BLaER1 (cell line): Measurements from ENCODE around the gene KLK14.

ENCODE experiments used
- H3K27ac ChIP-seq: shearing (Covaris generic); formaldehyde crosslinking; 2 replicates; pipeline ENCODE4 v1.8.1; 2022
- H3K27me3 ChIP-seq: shearing (Covaris generic); formaldehyde crosslinking; 2 replicates; pipeline ENCODE4 v1.8.1; 2022
- H3K36me3 ChIP-seq: shearing (Covaris generic); formaldehyde crosslinking; 2 replicates; pipeline ENCODE4 v1.8.1; 2022
- H3K4me1 ChIP-seq: shearing (Covaris generic); formaldehyde crosslinking; 2 replicates; pipeline ENCODE4 v1.8.1; 2022
- H3K4me2 ChIP-seq: shearing (Covaris generic); formaldehyde crosslinking; 2 replicates; pipeline ENCODE4 v1.8.1; 2022
- H3K4me3 ChIP-seq: shearing (Covaris generic); formaldehyde crosslinking; 2 replicates; pipeline ENCODE4 v1.8.1; 2022
- H3K9ac ChIP-seq: shearing (Covaris generic); formaldehyde crosslinking; 2 replicates; pipeline ENCODE4 v1.8.1; 2022
- H3K9me3 ChIP-seq: shearing (Covaris generic); formaldehyde crosslinking; 2 replicates; pipeline ENCODE4 v1.8.1; 2022
- H4K20me1 ChIP-seq: shearing (Covaris generic); formaldehyde crosslinking; 2 replicates; pipeline ENCODE4 v1.8.1; 2022
- Cebpa-rat ChIP-seq: shearing (Covaris generic); IDR thresholded peaks from 2 replicates; pipeline ENCODE4 v1.8.1; 2022

Gene KLK14

GRCh38 chr19:51110666-51110971, 27.9 kb upstream of the KLK14 start:
- no peak overlapping the region for H3K27ac ChIP-seq
- H3K27me3 ChIP-seq, result no peaks in the 10 kb centered on the region

GRCh38 chr19:51108805-51109146, 26.1 kb upstream of the KLK14 start:
- TF ChIP-seq Cebpa-rat, result no peak
- Histone ChIP-seq H3K4me2 (peak overlapping the region; percentile 92), H3K27me3 (no peaks in the 10 kb centered on the region), H3K9ac (peak overlapping the region; percentile 36; the same call in 1 of the 2 replicates), H3K4me3 (peak overlapping the region; percentile 86), H4K20me1 (peaks cover 21% of the 10 kb centered on the region), H3K9me3 (no peaks in the 10 kb centered on the region), H3K4me1 (peaks cover 27% of the 10 kb centered on the region), H3K36me3 (peaks cover 25% of the 10 kb centered on the region), H3K27ac (no peak overlapping the region)

More at GRCh38 chr19:51110666-51110971, 27.9 kb upstream of the KLK14 start:
- peaks cover 6% of the 10 kb centered on the region; the same call in 1 of the 2 replicates for H3K36me3 ChIP-seq
- no peak overlapping the region for H3K4me3 ChIP-seq
- peaks cover 3% of the 10 kb centered on the region; the same call in 1 of the 2 replicates for H4K20me1 ChIP-seq
- peaks cover 27% of the 10 kb centered on the region for H3K4me1 ChIP-seq
- no peak overlapping the region for H3K9ac ChIP-seq
- H3K9me3 ChIP-seq, result no peaks in the 10 kb centered on the region
- H3K4me2 ChIP-seq, result no peak overlapping the region
- no peak for TF ChIP-seq Cebpa-rat

DNA sequence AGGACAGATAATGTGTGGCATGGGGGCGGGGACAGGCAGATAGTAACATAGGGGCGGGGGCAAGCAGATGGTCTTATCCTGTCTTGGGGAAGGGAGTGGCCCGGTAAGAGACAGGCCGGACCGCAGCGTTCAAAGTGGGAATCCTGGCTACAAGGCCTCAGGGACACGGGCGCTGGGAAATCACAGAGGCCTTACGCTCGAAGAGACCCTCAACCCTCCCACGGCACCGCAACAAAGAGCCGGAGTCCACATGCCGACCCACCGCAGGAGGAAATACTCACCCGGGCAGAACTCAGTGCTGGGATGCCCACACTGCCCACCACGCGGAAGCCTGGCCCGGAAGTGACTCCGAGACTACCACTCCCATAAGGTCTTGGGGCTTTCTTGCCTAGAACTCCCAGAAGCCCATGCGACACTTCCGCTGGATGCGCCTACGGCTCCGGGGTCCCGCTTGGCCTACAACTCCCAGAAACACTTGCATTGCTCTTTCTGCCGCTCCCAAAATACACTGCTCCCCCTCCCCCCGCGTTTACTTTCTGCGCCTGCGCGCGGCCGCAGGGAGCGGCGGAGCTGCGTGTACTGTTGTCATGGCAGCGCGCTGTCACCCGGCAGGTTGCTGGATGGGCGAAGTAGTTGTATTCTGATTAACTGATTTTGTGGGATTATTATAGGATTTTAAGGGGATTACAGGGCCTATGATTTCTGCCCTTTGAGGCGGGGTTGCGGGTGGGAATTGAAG, 25.5 kb upstream of the KLK14 start, which contains the start of gene CTU1:
TSS of gene CTU1 (minus strand) at position 344 of the 739 bp plus-strand sequence. CDS start 3,840 bp downstream, outside the sequence.
- Histone ChIP-seq H3K27me3 (no peaks in the 10 kb centered on the region), H3K9ac (peak within 1 kb of the TSS; percentile 90), H3K9me3 (no peaks in the 10 kb centered on the region), H3K4me2 (peak within 1 kb of the TSS; percentile 92), H4K20me1 (peaks cover 26% of the 10 kb centered on the region), H3K27ac (peak within 1 kb of the TSS; percentile 85), H3K4me3 (peak within 1 kb of the TSS; percentile 86), H3K4me1 (peaks cover 27% of the 10 kb centered on the region), H3K36me3 (peaks cover 30% of the 10 kb centered on the region)
- TF ChIP-seq Cebpa-rat, result no peak

- peak overlapping the region; percentile 85 for H3K27ac ChIP-seq
- H3K36me3 ChIP-seq, result peaks cover 37% of the 10 kb centered on the region
- TF ChIP-seq Cebpa-rat, result no peak
- H3K9me3 ChIP-seq, result no peaks in the 10 kb centered on the region
- no peaks in the 10 kb centered on the region for H3K27me3 ChIP-seq
- peaks cover 23% of the 10 kb centered on the region for H3K4me1 ChIP-seq
- H3K4me3 ChIP-seq, result peak overlapping the region; percentile 86
- peaks cover 32% of the 10 kb centered on the region for H4K20me1 ChIP-seq
- peak overlapping the region; percentile 90 for H3K9ac ChIP-seq
- H3K4me2 ChIP-seq, result peak overlapping the region; percentile 91
Measured at GRCh38 chr19:51107406-51108065, 24.8 kb upstream of the KLK14 start.

DNA sequence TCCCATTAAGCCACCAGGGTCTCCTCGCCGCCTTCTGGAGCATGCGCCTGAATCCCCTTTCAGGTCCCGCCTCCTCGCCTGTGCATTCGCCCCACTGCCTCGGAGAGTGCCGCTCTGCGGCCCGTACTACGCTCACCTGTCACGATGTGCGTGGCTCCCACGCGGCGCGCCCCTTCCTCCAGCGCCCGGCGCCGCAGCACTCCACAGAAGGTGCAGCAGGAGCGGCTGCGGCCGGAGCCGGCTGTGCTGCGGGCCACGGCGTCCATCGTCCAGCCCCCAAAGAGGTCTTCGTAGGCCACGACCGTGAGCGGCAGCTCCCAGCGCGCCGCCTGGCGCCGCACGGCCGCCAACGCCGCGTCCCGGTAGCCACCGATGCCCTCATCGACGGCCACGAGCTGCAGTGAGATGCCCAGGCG, 21.2 kb upstream of the KLK14 start:
- H4K20me1 ChIP-seq, result peaks cover 68% of the 10 kb centered on the region

DNA sequence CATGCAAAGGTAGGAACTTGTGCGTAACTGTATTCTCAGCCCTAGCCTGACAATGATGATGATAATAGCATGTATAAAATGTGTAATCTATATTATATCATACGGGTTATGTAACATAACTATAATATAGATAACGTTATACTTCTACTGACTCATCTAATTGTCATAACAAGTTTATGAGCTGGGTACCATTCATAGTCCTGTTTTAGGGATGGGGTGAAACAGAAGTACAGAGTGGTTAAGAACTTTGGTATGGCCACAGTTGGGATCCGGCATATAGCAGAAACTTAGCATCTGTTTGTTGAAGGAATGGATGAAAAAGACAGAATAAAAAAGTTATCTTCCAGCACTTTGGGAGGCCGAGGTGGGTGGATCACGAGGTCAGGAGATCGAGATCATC, 20.3 kb upstream of the KLK14 start:
- H3K9me3 ChIP-seq, result no peaks in the 10 kb centered on the region
- H3K9ac ChIP-seq, result no peak overlapping the region
- H3K4me2 ChIP-seq, result no peak overlapping the region
- no peak overlapping the region for H3K27ac ChIP-seq
- peaks cover 83% of the 10 kb centered on the region for H3K36me3 ChIP-seq
- TF ChIP-seq Cebpa-rat, result no peak
- H4K20me1 ChIP-seq, result peaks cover 77% of the 10 kb centered on the region
- H3K27me3 ChIP-seq, result no peaks in the 10 kb centered on the region
- H3K4me1 ChIP-seq, result peaks cover 18% of the 10 kb centered on the region
- H3K4me3 ChIP-seq, result no peak overlapping the region

More for the DNA sequence above, 21.2 kb upstream of the KLK14 start:
- Histone ChIP-seq H3K27ac (no peak overlapping the region), H3K4me1 (peaks cover 16% of the 10 kb centered on the region), H3K4me3 (no peak overlapping the region), H3K4me2 (no peak overlapping the region), H3K9ac (no peak overlapping the region), H3K36me3 (peaks cover 73% of the 10 kb centered on the region), H3K27me3 (no peaks in the 10 kb centered on the region), H3K9me3 (no peaks in the 10 kb centered on the region)
- TF ChIP-seq Cebpa-rat, result no peak

- Histone ChIP-seq H3K4me3 (no peak overlapping the region), H3K4me1 (peaks cover 19% of the 10 kb centered on the region), H4K20me1 (peaks cover 90% of the 10 kb centered on the region), H3K27ac (no peak overlapping the region), H3K27me3 (no peaks in the 10 kb centered on the region), H3K36me3 (peaks cover 91% of the 10 kb centered on the region), H3K4me2 (no peak overlapping the region), H3K9me3 (no peaks in the 10 kb centered on the region), H3K9ac (no peak overlapping the region)
- no peak for TF ChIP-seq Cebpa-rat
Measured at GRCh38 chr19:51101171-51101865, 18.6 kb upstream of the KLK14 start.

- H3K9ac ChIP-seq, result no peak overlapping the region
- H4K20me1 ChIP-seq, result peaks cover 95% of the 10 kb centered on the region
- no peak for TF ChIP-seq Cebpa-rat
- H3K4me3 ChIP-seq, result no peak overlapping the region
- H3K4me2 ChIP-seq, result no peak overlapping the region
- no peaks in the 10 kb centered on the region for H3K27me3 ChIP-seq
- peaks cover 89% of the 10 kb centered on the region for H3K36me3 ChIP-seq
- peaks cover 22% of the 10 kb centered on the region for H3K4me1 ChIP-seq
- H3K27ac ChIP-seq, result no peak overlapping the region
- no peaks in the 10 kb centered on the region for H3K9me3 ChIP-seq
Measured at GRCh38 chr19:51100601-51101000, 17.9 kb upstream of the KLK14 start.

GRCh38 chr19:51099047-51099382, 16.3 kb upstream of the KLK14 start:
- H3K36me3 ChIP-seq, result peaks cover 75% of the 10 kb centered on the region

More at GRCh38 chr19:51099047-51099382, 16.3 kb upstream of the KLK14 start:
- H3K27me3 ChIP-seq, result no peaks in the 10 kb centered on the region
- H3K4me3 ChIP-seq, result no peak overlapping the region
- H3K27ac ChIP-seq, result no peak overlapping the region
- H4K20me1 ChIP-seq, result peaks cover 95% of the 10 kb centered on the region
- no peaks in the 10 kb centered on the region for H3K9me3 ChIP-seq
- no peak overlapping the region for H3K4me2 ChIP-seq
- H3K4me1 ChIP-seq, result peaks cover 35% of the 10 kb centered on the region
- TF ChIP-seq Cebpa-rat, result no peak
- H3K9ac ChIP-seq, result no peak overlapping the region
